Adrenal gland (tissue), 12 donors: ENCODE results near the gene DUOXA1. TPM values are rescaled to one million over a fixed set of nuclear protein-coding genes. Genes with fewer than 3 reads are reported as not detected.

Experiments used
- DNase-seq, 7 donors: peaks; one replicate each; pipeline ENCODE4 v3.0.0-alpha.2; 2019 to 2020
- H3K27ac ChIP-seq, 5 donors: fragments of 200-600 bp; sonication (generic) in 4 of 5; 1 replicate in 3 of 5; 2 replicates in 2 of 5; pipeline versions ENCODE4 v1.5.1 to v1.8.0; 2016 to 2020; ENCODE audit warnings: mild to moderate bottlenecking in 1 of 5
- H3K27me3 ChIP-seq: fragments of 200-600 bp; 2 replicates; pipeline ENCODE4 v1.8.0; 2021
- H3K36me3 ChIP-seq, 2 donors: fragments of 200-600 bp; replicated peaks in 1 of 2; 1 replicate in 1 of 2; 2 replicates in 1 of 2; pipeline versions ENCODE4 v1.5.1 to v1.8.0; 2018 to 2022
- H3K4me1 ChIP-seq, 2 donors: fragments of 200-600 bp; replicated peaks in 1 of 2; 1 replicate in 1 of 2; 2 replicates in 1 of 2; pipeline versions ENCODE4 v1.5.1 to v1.8.0; 2018 to 2021
- H3K4me3 ChIP-seq, 4 donors: fragments of 200-600 bp; sonication (generic) in 3 of 4; one replicate each; pipeline ENCODE4 v1.5.1; 2016 to 2018
- H3K9me3 ChIP-seq, 3 donors: fragments of 200-600 bp; sonication (generic) in 1 of 3; replicated peaks in 1 of 3; 1 replicate in 2 of 3; 2 replicates in 1 of 3; pipeline versions ENCODE4 v1.5.1 to v1.8.0; 2016 to 2021
- POLR2A ChIP-seq, 2 donors: fragments of 450-650 bp; IDR thresholded peaks; one replicate each; pipeline ENCODE4 v1.6.1; 2017; ENCODE audit warnings: antibody characterized with exemption in 2 of 2, mild to moderate bottlenecking in 2 of 2, moderate library complexity in 1 of 2
- whole genome bisulfite sequencing, 4 donors: extraction: QIAGEN DNeasy Blood & Tissue Kit in 2 of 4; methylation state at CpG; one replicate each; pipeline versions ENCODE4 v1.1.5 to v1.1.7; 2013 to 2017; 5-methylcytosine and 5-hydroxymethylcytosine counted together
- intact Hi-C, 2 donors: fragments of 100-400 bp; cut with DNase I; formaldehyde crosslinking; loops; one replicate each; pipeline versions ENCODE4 v1.14.1 to v1.15.0; 2022 to 2023
- polyA plus RNA-seq, 3 donors: library from polyadenylated mRNA; stranded (reverse); fragments of 200-250 nt in 2 of 3; fragments of 350-450 nt in 1 of 3; fragmentation: Illumina TruSeq in 1 of 3; extraction: RNeasy Lipid Tissue Mini Kit (QIAGEN cat#74804) in 1 of 3; gene quantifications; one replicate each; pipeline ENCODE4 v1.2.3, GENCODE V29; 2013 to 2014
- total RNA-seq, 9 donors: library from RNA; depleted of rRNA in 4 of 9; stranded (reverse); fragments of >200 nt in 4 of 9; fragments of 120-200 nt in 1 of 9; fragmentation: NEBNext Ultra II Directional in 1 of 9; extraction: Animal tissue kit (Norgen Biotek cat#: 25700) in 1 of 9; gene quantifications; one replicate each; pipeline versions ENCODE4 v1.1.0 to v1.2.4, GENCODE V29; 2013 to 2023
- TF ChIP-seq, protein P1 (sequence below), 6 experiments: fragments of 450-650 bp in 4 of 6; fragments of 200-600 bp in 2 of 6; sonication (generic) in 1 of 6; IDR thresholded peaks; 1 replicate in 5 of 6; 2 replicates in 1 of 6; pipeline versions ENCODE4 v1.5.1 to v1.8.0; 2016 to 2021; ENCODE audit warnings: antibody characterized with exemption in 6 of 6, mild to moderate bottlenecking in 2 of 6, moderate library complexity in 1 of 6
- donor health status: healthy with polysubstance abuse.
- donor health status: Bipolar disorder and iron deficiency.
- donor health status: DM: yes; HTN: yes; CAD: no.
- donor health status: DM: no; HTN: no; CAD: no.
- donor health status: DM: no; HTN: no; CAD: no.
- donor health status: DM: yes; HTN: yes; CAD: no.

Gene DUOXA1
- total and polyA plus RNA-seq, 12 donors, result 0.11 to 21.3 (median 5.2) TPM

DNA sequence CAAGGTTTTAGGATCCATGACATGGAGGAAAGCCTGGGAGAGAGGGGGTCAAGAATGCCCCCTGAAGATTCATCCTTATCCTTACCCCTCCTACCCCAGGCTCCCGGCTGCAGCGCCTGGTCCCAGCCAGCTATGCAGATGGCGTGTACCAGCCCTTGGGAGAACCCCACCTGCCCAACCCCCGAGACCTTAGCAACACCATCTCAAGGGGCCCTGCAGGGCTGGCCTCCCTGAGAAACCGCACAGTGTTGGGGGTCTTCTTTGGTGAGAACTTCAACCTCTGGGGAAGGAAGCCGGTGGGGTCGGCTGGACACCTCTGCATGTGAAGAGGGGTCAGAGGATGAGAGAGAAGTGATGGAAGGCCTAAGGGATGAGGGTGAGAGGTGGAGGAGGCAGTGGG, 4.4 kb upstream of the DUOXA1 start:
- 87 to 94% (median 92%) methylated on average over 4 to 7 of the region's 7 CpGs for WGBS, 4 donors
- no peak overlapping the region for H3K4me3 ChIP-seq
- TF ChIP-seq, protein P1, sequence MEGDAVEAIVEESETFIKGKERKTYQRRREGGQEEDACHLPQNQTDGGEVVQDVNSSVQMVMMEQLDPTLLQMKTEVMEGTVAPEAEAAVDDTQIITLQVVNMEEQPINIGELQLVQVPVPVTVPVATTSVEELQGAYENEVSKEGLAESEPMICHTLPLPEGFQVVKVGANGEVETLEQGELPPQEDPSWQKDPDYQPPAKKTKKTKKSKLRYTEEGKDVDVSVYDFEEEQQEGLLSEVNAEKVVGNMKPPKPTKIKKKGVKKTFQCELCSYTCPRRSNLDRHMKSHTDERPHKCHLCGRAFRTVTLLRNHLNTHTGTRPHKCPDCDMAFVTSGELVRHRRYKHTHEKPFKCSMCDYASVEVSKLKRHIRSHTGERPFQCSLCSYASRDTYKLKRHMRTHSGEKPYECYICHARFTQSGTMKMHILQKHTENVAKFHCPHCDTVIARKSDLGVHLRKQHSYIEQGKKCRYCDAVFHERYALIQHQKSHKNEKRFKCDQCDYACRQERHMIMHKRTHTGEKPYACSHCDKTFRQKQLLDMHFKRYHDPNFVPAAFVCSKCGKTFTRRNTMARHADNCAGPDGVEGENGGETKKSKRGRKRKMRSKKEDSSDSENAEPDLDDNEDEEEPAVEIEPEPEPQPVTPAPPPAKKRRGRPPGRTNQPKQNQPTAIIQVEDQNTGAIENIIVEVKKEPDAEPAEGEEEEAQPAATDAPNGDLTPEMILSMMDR (IDR thresholded peaks at IDR 0.05), result no peak
- no peak for TF ChIP-seq POLR2A (IDR thresholded peaks at IDR 0.05)
- no peak for DNase-seq
- H3K9me3 ChIP-seq, result no peaks in the 10 kb centered on the region
- H3K27ac ChIP-seq, result no peak overlapping the region
- H3K36me3 ChIP-seq, result no peaks in the 10 kb centered on the region
- intact Hi-C loops, result no loop called here
- H3K27me3 ChIP-seq, result peaks cover 10% of the 10 kb centered on the region
- H3K4me1 ChIP-seq, result peaks cover 0 to 21% of the 10 kb centered on the region in 2 donors

DNA sequence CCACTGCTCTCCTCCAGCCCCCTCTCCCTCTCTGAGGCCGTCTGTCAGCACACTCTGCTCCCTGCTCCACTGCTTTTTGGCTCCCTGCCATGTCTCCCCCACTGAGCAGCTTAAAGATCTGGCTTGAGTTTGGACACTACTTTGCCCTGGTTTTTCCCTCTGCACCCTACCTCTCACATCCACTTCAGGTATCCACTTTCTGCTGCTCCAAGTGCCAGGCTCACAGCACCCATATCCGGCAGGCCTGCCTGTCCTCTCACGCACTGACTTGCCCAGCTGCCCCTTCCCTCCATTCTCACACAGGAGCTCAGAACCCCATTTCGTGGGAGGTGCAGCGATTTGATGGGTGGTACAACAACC, 3.9 kb upstream of the DUOXA1 start:
- DNase-seq, result no peak
- Histone ChIP-seq H3K4me3 (no peak overlapping the region), H3K27ac (no peak overlapping the region), H3K9me3 (no peaks in the 10 kb centered on the region), H3K36me3 (no peaks in the 10 kb centered on the region), H3K27me3 (peaks cover 14% of the 10 kb centered on the region), H3K4me1 (peaks cover 0 to 18% of the 10 kb centered on the region in 2 donors)
- TF ChIP-seq POLR2A (IDR thresholded peaks at IDR 0.05), result no peak
- TF ChIP-seq, protein P1 (IDR thresholded peaks at IDR 0.05), result no peak
- intact Hi-C loops, result no loop called here
- WGBS, 4 donors, result 79 to 83% (median 81%) methylated on average over 5 of the region's 5 CpGs

DNA sequence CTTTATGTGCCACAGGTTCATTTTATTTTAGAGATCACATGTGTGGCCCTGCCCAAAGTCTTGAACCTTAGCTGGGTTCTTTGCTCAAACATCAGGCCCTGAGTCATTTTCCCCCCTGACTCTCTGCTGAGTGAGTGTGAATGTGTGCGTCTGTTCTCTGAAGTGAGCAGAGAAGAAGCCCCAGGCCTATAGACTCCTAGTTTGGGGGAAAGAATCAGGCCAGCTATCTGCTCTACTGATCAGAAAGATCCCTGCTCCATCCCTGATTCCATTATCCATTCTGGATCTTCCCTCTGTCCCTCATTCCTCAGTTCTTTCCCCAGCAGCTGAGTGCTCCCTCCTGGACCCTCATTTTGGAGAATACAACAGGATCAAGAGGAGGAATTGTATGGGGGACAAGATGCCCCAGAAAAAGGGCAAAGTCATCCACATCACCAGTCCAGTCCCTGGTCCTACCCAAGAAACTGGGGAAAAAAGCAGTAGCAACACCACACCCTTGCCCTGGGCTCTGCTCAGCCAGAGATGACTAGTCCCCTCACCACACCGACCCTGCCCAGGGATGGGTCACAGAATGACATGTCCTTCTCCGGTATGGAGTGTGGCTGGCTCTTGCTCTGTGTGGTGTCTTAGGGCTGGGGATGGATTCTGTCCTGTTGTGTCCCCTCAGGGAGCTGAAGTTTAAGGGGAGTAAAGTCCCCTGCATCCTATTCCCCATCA, 3.3 kb upstream of the DUOXA1 start:
- 60 to 78% (median 71%) methylated on average over 3 of the region's 3 CpGs for WGBS, 4 donors
- Histone ChIP-seq H3K9me3 (no peaks in the 10 kb centered on the region), H3K27me3 (peaks cover 14% of the 10 kb centered on the region), H3K27ac (no peak overlapping the region), H3K4me1 (peaks cover 0 to 17% of the 10 kb centered on the region in 2 donors), H3K36me3 (no peaks in the 10 kb centered on the region), H3K4me3 (no peak overlapping the region)
- intact Hi-C loops, result no loop called here
- no peak for TF ChIP-seq POLR2A (IDR thresholded peaks at IDR 0.05)
- TF ChIP-seq, protein P1 (IDR thresholded peaks at IDR 0.05), result no peak
- DNase-seq, result no peak

DNA sequence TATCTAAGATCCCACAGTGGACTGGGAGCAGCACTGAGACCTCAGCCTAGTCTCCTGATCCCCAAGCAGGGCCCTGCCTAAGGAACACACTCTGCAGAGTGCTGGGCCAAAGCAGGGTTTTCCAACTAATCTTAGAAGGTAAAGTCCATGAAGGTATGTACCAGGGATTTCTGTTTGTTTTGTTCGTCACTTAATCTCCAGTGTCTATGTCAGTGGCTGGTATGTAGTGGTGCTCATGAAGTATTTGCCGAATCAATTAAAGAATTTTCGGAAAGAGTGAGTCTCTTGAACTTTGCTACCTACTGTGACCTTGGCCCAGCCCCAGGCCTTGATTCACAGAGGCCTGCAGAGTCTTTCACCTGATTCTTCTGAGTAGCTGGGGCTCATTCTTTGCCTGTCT, 1.8 kb upstream of the DUOXA1 start:
- TF ChIP-seq POLR2A (IDR thresholded peaks at IDR 0.05), result no peak
- TF ChIP-seq, protein P1 (IDR thresholded peaks at IDR 0.05), result no peak
- Histone ChIP-seq H3K9me3 (no peaks in the 10 kb centered on the region), H3K4me3 (no peak overlapping the region), H3K27me3 (peaks cover 14% of the 10 kb centered on the region), H3K4me1 (peaks cover 0 to 17% of the 10 kb centered on the region in 2 donors), H3K27ac (no peak overlapping the region), H3K36me3 (no peaks in the 10 kb centered on the region)
- intact Hi-C loops, result no loop called here
- 66 to 93% (median 78%) methylated on average over 3 of the region's 3 CpGs for WGBS, 4 donors
- no peak for DNase-seq
